Measurements from ENCODE around the gene NOTCH1.

NOTCH1 gene

DNA sequence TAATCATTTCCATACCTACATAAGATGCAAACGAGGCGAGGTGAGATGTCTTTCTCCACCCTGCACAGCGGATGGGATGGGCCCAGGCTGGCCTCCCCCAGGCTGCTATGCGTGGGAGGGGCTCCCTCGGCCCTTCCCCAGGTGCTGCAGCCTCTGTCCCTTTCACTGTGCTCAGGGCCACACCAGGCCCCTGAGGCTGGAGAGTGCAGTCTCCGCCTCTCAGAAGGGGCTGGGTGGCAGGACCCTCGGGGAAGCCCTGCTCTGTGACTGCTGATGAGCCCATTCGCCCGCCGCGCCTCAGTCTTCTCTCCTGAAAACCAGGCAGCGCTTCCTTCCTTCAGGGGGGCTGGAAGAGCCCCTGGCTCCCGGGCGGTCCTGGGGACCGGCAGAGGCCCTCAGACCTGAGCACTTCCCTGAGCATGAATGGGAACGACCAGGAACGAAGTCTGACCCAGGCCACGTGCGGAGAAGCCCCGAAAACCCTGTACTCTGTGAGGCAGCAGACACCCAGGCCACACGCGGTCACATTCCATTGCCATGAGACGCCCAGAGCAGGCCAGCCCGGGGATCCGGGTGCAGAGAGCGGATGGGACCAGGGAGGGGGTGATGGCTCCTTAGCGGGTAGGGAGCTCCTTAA lies 21.9 kb upstream of the NOTCH1 start:
- Histone ChIP-seq H3K27me3 (ENCODE audit: control insufficient read depth, insufficient read depth, low read length) (no peaks in the 10 kb centered on the region), H3K36me3 (ENCODE audit: control insufficient read depth, insufficient read depth, low read length) (no peaks in the 10 kb centered on the region), H3K9me3 (ENCODE audit: control insufficient read depth, insufficient read depth, low read length) (no peaks in the 10 kb centered on the region), H3K27ac (ENCODE audit: low read depth, low read length) (peak overlapping the region; percentile 88), H3K9ac (ENCODE audit: low read depth, low read length) (0 out of 2 replicates have a peak overlapping the region, but pooled peaks have one; percentile 14), H3K4me3 (ENCODE audit: low read depth, low read length) (no peak overlapping the region), H3K4me1 (ENCODE audit: control insufficient read depth, insufficient read depth, low read length) (peaks cover 27% of the 10 kb centered on the region)

DNA sequence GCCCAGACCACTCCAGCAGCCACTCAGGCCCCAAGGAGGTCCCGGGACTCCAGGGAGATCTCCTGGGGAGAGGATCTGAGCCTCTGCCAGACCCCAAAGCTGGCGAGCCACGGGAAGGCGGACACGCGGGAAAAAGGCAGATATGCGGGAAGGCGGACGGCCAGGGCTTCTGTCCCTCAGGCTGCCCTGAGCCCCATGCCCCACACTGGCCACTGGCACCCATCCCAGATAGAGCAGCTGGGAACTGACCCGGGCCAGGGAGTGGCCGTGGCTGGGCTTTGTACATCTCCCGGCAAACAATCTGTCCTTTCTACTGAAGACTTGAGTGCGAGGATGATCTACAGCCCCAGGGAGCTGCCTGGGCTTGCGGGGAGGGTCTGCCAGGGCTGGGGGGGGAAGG lies 21.1 kb upstream of the NOTCH1 start:
- Histone ChIP-seq H3K4me1 (ENCODE audit: control insufficient read depth, insufficient read depth, low read length) (peaks cover 20% of the 10 kb centered on the region), H3K36me3 (ENCODE audit: control insufficient read depth, insufficient read depth, low read length) (no peaks in the 10 kb centered on the region), H3K9ac (ENCODE audit: low read depth, low read length) (no peak overlapping the region)

DNA sequence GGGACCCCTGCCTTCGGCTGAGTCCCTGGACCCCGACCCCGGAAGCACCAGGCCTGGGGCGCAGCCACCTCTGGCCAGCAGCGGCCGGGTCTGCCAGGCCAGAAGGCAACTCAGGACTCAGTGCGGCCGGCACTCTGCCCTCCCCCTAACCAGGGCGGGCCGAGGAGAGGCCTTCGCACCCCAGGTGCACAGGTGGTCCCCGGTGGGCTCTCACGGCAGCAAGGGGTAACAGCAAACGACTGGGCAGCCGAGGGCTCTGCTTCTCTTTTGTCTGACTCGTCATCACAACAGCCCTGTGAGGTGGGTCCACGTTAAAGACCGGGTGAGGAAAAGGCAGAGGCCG lies 20.7 kb upstream of the NOTCH1 start:
- Histone ChIP-seq H3K4me3 (ENCODE audit: low read depth, low read length) (no peak overlapping the region), H3K9ac (ENCODE audit: low read depth, low read length) (no peak overlapping the region), H3K27ac (ENCODE audit: low read depth, low read length) (no peak overlapping the region), H3K4me1 (ENCODE audit: control insufficient read depth, insufficient read depth, low read length) (peaks cover 16% of the 10 kb centered on the region), H3K9me3 (ENCODE audit: control insufficient read depth, insufficient read depth, low read length) (no peaks in the 10 kb centered on the region), H3K36me3 (ENCODE audit: control insufficient read depth, insufficient read depth, low read length) (no peaks in the 10 kb centered on the region), H3K27me3 (ENCODE audit: control insufficient read depth, insufficient read depth, low read length) (no peaks in the 10 kb centered on the region; the same call in 1 of the 2 replicates)

More for the DNA sequence above, 21.1 kb upstream of the NOTCH1 start:
- H3K4me3 ChIP-seq (ENCODE audit: low read depth, low read length): no peak overlapping the region
- no peaks in the 10 kb centered on the region for H3K27me3 ChIP-seq (ENCODE audit: control insufficient read depth, insufficient read depth, low read length)
- no peak overlapping the region for H3K27ac ChIP-seq (ENCODE audit: low read depth, low read length)
- H3K9me3 ChIP-seq (ENCODE audit: control insufficient read depth, insufficient read depth, low read length): no peaks in the 10 kb centered on the region

GRCh38 chr9:136565715-136566552 lies 20.1 kb upstream of the NOTCH1 start:
- H3K27ac ChIP-seq (ENCODE audit: low read depth, low read length): no peak overlapping the region
- H3K9ac ChIP-seq (ENCODE audit: low read depth, low read length): no peak overlapping the region
- H3K4me3 ChIP-seq (ENCODE audit: low read depth, low read length): no peak overlapping the region
- H3K36me3 ChIP-seq (ENCODE audit: control insufficient read depth, insufficient read depth, low read length): no peaks in the 10 kb centered on the region
- no peaks in the 10 kb centered on the region for H3K9me3 ChIP-seq (ENCODE audit: control insufficient read depth, insufficient read depth, low read length)
- peaks cover 11% of the 10 kb centered on the region for H3K4me1 ChIP-seq (ENCODE audit: control insufficient read depth, insufficient read depth, low read length)
- H3K27me3 ChIP-seq (ENCODE audit: control insufficient read depth, insufficient read depth, low read length): no peaks in the 10 kb centered on the region; the same call in 1 of the 2 replicates

- H3K4me3 ChIP-seq (ENCODE audit: low read depth, low read length): no peak overlapping the region
- H3K36me3 ChIP-seq (ENCODE audit: control insufficient read depth, insufficient read depth, low read length): no peaks in the 10 kb centered on the region
- no peak overlapping the region for H3K9ac ChIP-seq (ENCODE audit: low read depth, low read length)
- H3K27me3 ChIP-seq (ENCODE audit: control insufficient read depth, insufficient read depth, low read length): no peaks in the 10 kb centered on the region; the same call in 1 of the 2 replicates
- H3K4me1 ChIP-seq (ENCODE audit: control insufficient read depth, insufficient read depth, low read length): peaks cover 11% of the 10 kb centered on the region
- H3K9me3 ChIP-seq (ENCODE audit: control insufficient read depth, insufficient read depth, low read length): no peaks in the 10 kb centered on the region; the same call in 1 of the 2 replicates
- H3K27ac ChIP-seq (ENCODE audit: low read depth, low read length): no peak overlapping the region
Observed at GRCh38 chr9:136565086-136565714, 19.4 kb upstream of the NOTCH1 start.

- no peak overlapping the region for H3K4me3 ChIP-seq (ENCODE audit: low read depth, low read length)
- H3K9me3 ChIP-seq (ENCODE audit: control insufficient read depth, insufficient read depth, low read length): peaks cover 5% of the 10 kb centered on the region
- peak overlapping the region; percentile 35 for H3K27ac ChIP-seq (ENCODE audit: low read depth, low read length)
- H3K9ac ChIP-seq (ENCODE audit: low read depth, low read length): no peak overlapping the region
- H3K4me1 ChIP-seq (ENCODE audit: control insufficient read depth, insufficient read depth, low read length): peaks cover 11% of the 10 kb centered on the region
- no peaks in the 10 kb centered on the region; the same call in 1 of the 2 replicates for H3K27me3 ChIP-seq (ENCODE audit: control insufficient read depth, insufficient read depth, low read length)
- no peaks in the 10 kb centered on the region for H3K36me3 ChIP-seq (ENCODE audit: control insufficient read depth, insufficient read depth, low read length)
Observed at GRCh38 chr9:136564379-136564988, 18.6 kb upstream of the NOTCH1 start.

DNA sequence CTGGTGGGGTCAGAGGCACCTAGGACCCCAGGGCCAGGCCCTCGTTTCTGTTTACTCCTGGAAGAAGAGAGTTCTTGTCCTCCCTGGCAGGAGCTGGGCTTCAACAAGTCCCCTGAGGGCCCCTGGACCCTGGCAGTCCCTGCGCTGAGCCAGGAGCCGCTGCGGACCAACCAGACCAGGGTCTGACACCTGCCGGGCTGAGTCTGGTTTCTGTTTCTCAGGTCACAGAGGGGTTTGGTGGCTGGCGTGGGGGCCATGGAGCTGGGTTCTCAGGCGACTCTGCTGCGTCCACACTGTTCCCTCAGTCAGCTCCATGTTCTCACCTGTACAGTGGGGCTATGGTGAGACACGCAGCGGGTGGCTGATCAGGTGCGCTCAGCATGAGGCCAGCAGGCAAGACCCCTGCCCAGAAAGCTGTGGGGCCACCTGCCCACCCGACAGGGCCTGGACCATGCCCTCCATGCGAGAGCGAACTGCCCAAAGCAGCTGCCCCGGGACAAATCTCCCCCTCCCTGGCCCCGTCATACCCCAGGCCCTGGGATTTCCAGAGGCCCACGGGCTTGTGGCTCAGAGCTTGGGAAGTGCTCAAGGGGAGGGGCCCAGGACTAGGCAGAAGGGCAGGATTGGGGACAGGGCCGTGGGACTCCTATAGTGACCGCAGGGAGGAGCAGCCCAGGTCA lies 17.9 kb upstream of the NOTCH1 start:
- H3K9ac ChIP-seq (ENCODE audit: low read depth, low read length): no peak overlapping the region
- no peak overlapping the region for H3K4me3 ChIP-seq (ENCODE audit: low read depth, low read length)
- H3K4me1 ChIP-seq (ENCODE audit: control insufficient read depth, insufficient read depth, low read length): peaks cover 11% of the 10 kb centered on the region
- no peaks in the 10 kb centered on the region for H3K36me3 ChIP-seq (ENCODE audit: control insufficient read depth, insufficient read depth, low read length)
- H3K9me3 ChIP-seq (ENCODE audit: control insufficient read depth, insufficient read depth, low read length): peaks cover 11% of the 10 kb centered on the region
- no peaks in the 10 kb centered on the region; the same call in 1 of the 2 replicates for H3K27me3 ChIP-seq (ENCODE audit: control insufficient read depth, insufficient read depth, low read length)
- H3K27ac ChIP-seq (ENCODE audit: low read depth, low read length): no peak overlapping the region

- Histone ChIP-seq H3K9me3 (ENCODE audit: control insufficient read depth, insufficient read depth, low read length) (peaks cover 16% of the 10 kb centered on the region), H3K9ac (ENCODE audit: low read depth, low read length) (no peak overlapping the region), H3K27me3 (ENCODE audit: control insufficient read depth, insufficient read depth, low read length) (no peaks in the 10 kb centered on the region; the same call in 1 of the 2 replicates), H3K4me1 (ENCODE audit: control insufficient read depth, insufficient read depth, low read length) (peaks cover 8% of the 10 kb centered on the region), H3K36me3 (ENCODE audit: control insufficient read depth, insufficient read depth, low read length) (no peaks in the 10 kb centered on the region), H3K27ac (ENCODE audit: low read depth, low read length) (no peak overlapping the region), H3K4me3 (ENCODE audit: low read depth, low read length) (no peak overlapping the region)
Observed at GRCh38 chr9:136562746-136563495, 17.1 kb upstream of the NOTCH1 start.

- Histone ChIP-seq H3K36me3 (ENCODE audit: control insufficient read depth, insufficient read depth, low read length) (no peaks in the 10 kb centered on the region), H3K9ac (ENCODE audit: low read depth, low read length) (no peak overlapping the region), H3K27ac (ENCODE audit: low read depth, low read length) (no peak overlapping the region), H3K4me1 (ENCODE audit: control insufficient read depth, insufficient read depth, low read length) (peaks cover under 1% of the 10 kb centered on the region; the same call in 1 of the 2 replicates), H3K4me3 (ENCODE audit: low read depth, low read length) (no peak overlapping the region), H3K9me3 (ENCODE audit: control insufficient read depth, insufficient read depth, low read length) (peaks cover 16% of the 10 kb centered on the region), H3K27me3 (ENCODE audit: control insufficient read depth, insufficient read depth, low read length) (no peaks in the 10 kb centered on the region; the same call in 1 of the 2 replicates)
Observed at GRCh38 chr9:136561779-136562178, 15.9 kb upstream of the NOTCH1 start.

DNA sequence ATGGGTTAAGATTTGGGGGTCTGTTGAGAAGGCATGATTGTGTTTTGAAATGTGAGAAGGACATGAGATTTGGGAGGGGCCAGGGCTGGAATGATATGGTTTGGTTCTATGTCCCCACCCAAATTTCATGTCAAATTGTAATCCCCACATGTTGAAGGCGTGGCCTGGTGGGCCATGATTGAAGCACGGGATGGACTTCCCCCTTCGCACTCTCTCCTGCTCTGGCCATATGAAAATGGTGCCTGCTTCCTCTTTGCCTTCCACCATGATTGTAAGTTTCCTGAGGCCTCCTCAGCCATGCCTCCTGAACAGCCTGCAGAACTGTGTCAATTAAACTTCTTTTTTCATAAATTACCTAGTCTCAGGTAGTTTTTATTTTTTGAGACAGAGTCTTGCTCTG lies 14.7 kb upstream of the NOTCH1 start:
- Histone ChIP-seq H3K27ac (ENCODE audit: low read depth, low read length) (no peak overlapping the region), H3K4me3 (ENCODE audit: low read depth, low read length) (no peak overlapping the region), H3K9ac (ENCODE audit: low read depth, low read length) (no peak overlapping the region), H3K36me3 (ENCODE audit: control insufficient read depth, insufficient read depth, low read length) (no peaks in the 10 kb centered on the region), H3K27me3 (ENCODE audit: control insufficient read depth, insufficient read depth, low read length) (no peaks in the 10 kb centered on the region; the same call in 1 of the 2 replicates), H3K4me1 (ENCODE audit: control insufficient read depth, insufficient read depth, low read length) (no peaks in the 10 kb centered on the region), H3K9me3 (ENCODE audit: control insufficient read depth, insufficient read depth, low read length) (peaks cover 16% of the 10 kb centered on the region)

All from HUES48 (cell line).